MM.1S (cell line): Measurements from ENCODE around the gene KDF1.

Source experiments
- CTCF ChIP-seq: fragments of 300-600 bp; sonication (generic); IDR thresholded peaks from 2 replicates; pipeline ENCODE4 v1.5.1; 2016; ENCODE audit warnings: antibody characterized with exemption, low read length, mixed read lengths
- EZH2 ChIP-seq: fragments of 300-600 bp; sonication (generic); optimal IDR thresholded peaks from 2 replicates; pipeline ENCODE3; 2017; ENCODE audit warnings: low read depth, mild to moderate bottlenecking, antibody characterized with exemption, low read length, mixed read lengths

- TF ChIP-seq CTCF (no peak), EZH2 (no peak)
These were observed 21.0 kb upstream of the KDF1 start for GRCh38 chr1:26981146-26981846.
